ENCODE measurements around the gene HPCAL1. TPM values are rescaled to one million over a fixed set of nuclear protein-coding genes. Genes with fewer than 3 reads are reported as not detected.
A peak's percentile ranks its signal among the peaks of the same experiment; 100 is the strongest.

The HPCAL1 gene
- total and polyA plus RNA-seq, 2 experiments from 2014 or later: 8.3 to 25.4 TPM

DNA sequence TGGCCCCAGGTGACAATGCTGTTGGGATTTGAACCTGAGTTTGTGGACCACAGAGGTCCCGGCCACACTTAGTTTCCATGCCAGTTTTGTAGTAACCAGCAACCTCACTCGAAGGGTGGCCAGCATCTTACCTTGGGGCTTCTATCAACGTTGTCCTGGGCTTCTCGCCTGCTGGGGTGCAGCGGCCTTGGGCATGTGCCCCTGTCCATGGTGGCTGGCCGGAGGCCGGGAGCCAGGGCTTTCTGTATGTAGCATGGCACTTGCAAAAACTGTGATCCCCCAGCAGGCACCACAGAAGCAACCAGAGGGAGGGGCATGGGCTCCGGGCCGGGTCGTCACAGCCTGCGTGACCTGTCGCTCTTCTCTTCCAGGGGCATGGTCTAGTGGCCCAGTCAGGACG is 93.8 kb downstream of the HPCAL1 start:
- H3K9me3 Mint-ChIP-seq: peaks cover 9% of the 10 kb centered on the region; the same call in 2 of the 3 replicates
- no peaks in the 10 kb centered on the region for H3K79me2 ChIP-seq (replicated peaks; ENCODE audit: insufficient read depth)
- H3K4me3 Mint-ChIP-seq: no peak overlapping the region
- peak overlapping the region; percentile 73; the same call in 1 of the 2 replicates for H3K27ac Mint-ChIP-seq
- TF ChIP-seq, protein P1, sequence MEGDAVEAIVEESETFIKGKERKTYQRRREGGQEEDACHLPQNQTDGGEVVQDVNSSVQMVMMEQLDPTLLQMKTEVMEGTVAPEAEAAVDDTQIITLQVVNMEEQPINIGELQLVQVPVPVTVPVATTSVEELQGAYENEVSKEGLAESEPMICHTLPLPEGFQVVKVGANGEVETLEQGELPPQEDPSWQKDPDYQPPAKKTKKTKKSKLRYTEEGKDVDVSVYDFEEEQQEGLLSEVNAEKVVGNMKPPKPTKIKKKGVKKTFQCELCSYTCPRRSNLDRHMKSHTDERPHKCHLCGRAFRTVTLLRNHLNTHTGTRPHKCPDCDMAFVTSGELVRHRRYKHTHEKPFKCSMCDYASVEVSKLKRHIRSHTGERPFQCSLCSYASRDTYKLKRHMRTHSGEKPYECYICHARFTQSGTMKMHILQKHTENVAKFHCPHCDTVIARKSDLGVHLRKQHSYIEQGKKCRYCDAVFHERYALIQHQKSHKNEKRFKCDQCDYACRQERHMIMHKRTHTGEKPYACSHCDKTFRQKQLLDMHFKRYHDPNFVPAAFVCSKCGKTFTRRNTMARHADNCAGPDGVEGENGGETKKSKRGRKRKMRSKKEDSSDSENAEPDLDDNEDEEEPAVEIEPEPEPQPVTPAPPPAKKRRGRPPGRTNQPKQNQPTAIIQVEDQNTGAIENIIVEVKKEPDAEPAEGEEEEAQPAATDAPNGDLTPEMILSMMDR (conservative IDR thresholded peaks at IDR 0.05; ENCODE audit: low read depth in 2 of 2): no peak
- TF ChIP-seq, protein P2, sequence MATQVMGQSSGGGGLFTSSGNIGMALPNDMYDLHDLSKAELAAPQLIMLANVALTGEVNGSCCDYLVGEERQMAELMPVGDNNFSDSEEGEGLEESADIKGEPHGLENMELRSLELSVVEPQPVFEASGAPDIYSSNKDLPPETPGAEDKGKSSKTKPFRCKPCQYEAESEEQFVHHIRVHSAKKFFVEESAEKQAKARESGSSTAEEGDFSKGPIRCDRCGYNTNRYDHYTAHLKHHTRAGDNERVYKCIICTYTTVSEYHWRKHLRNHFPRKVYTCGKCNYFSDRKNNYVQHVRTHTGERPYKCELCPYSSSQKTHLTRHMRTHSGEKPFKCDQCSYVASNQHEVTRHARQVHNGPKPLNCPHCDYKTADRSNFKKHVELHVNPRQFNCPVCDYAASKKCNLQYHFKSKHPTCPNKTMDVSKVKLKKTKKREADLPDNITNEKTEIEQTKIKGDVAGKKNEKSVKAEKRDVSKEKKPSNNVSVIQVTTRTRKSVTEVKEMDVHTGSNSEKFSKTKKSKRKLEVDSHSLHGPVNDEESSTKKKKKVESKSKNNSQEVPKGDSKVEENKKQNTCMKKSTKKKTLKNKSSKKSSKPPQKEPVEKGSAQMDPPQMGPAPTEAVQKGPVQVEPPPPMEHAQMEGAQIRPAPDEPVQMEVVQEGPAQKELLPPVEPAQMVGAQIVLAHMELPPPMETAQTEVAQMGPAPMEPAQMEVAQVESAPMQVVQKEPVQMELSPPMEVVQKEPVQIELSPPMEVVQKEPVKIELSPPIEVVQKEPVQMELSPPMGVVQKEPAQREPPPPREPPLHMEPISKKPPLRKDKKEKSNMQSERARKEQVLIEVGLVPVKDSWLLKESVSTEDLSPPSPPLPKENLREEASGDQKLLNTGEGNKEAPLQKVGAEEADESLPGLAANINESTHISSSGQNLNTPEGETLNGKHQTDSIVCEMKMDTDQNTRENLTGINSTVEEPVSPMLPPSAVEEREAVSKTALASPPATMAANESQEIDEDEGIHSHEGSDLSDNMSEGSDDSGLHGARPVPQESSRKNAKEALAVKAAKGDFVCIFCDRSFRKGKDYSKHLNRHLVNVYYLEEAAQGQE (IDR thresholded peaks at IDR 0.05; ENCODE audit: unreplicated experiment): peak; percentile 48
- H3F3A ChIP-seq (replicated peaks; ENCODE audit: low read depth): no peaks in the 10 kb centered on the region
- H3K27ac ChIP-seq (ENCODE audit: low read depth): no peak overlapping the region
- H4K20me1 ChIP-seq (replicated peaks; ENCODE audit: insufficient read depth): no peaks in the 10 kb centered on the region
- H2AFZ ChIP-seq: no peak overlapping the region
- peaks cover 22% of the 10 kb centered on the region for H3K4me1 Mint-ChIP-seq
- H3K4me3 ChIP-seq: no peak overlapping the region
- no peak overlapping the region for H3K4me2 ChIP-seq
- peaks cover 14% of the 10 kb centered on the region for H3K36me3 Mint-ChIP-seq (ENCODE audit: low read depth)
- DNase-seq (ENCODE audit: low spot score) (no peak), ATAC-seq (no peak)
- peaks cover 12% of the 10 kb centered on the region; the same call in 1 of the 2 replicates for H3K4me1 ChIP-seq (ENCODE audit: insufficient read depth)
- H3K27me3 Mint-ChIP-seq (ENCODE audit: insufficient read depth, low read depth, poor library complexity): peaks cover 15% of the 10 kb centered on the region
- H3K27me3 ChIP-seq (ENCODE audit: insufficient read depth): no peaks in the 10 kb centered on the region
- H3K9me2 ChIP-seq (ENCODE audit: insufficient read depth): no peaks in the 10 kb centered on the region
- H3K36me3 ChIP-seq (ENCODE audit: insufficient read depth): no peaks in the 10 kb centered on the region

DNA sequence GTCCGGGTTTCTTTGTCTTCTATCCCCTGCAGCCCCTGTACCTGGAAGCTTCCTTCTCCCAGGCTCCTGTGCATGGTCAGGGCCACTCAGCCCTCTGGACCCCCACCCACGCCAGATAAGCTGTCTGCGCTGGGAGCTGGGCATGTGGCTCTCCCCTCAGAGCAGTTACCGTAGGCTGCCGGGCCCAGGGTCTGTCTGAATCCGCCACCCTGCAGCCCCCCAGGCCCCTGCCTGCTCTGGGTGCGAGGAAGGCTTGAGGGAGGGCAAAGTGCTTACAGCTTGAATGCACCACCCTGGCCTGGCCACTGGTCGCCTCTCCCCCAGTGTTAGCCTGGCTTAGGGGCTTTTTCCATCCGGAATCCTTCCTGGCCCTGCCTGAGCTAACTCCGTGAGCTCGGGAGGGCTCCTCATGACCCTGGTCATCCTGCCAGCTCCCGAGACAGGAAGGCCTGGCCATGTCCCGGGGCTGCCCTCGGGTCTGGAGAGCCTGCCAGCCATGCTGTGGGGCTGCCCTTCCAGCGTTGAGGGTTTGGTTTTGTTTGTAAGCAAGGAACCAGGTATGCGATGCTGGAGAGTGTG is 94.7 kb downstream of the HPCAL1 start:
- Histone ChIP-seq H3K4me2 (no peak overlapping the region), H3K4me3 (no peak overlapping the region), H2AFZ (no peak overlapping the region), H3K27me3 (ENCODE audit: insufficient read depth) (no peaks in the 10 kb centered on the region), H3F3A (replicated peaks; ENCODE audit: low read depth) (no peaks in the 10 kb centered on the region), H3K36me3 (ENCODE audit: insufficient read depth) (no peaks in the 10 kb centered on the region), H3K9me2 (ENCODE audit: insufficient read depth) (no peaks in the 10 kb centered on the region), H3K4me1 (ENCODE audit: insufficient read depth) (peaks cover 12% of the 10 kb centered on the region; the same call in 1 of the 2 replicates), H3K79me2 (replicated peaks; ENCODE audit: insufficient read depth) (no peaks in the 10 kb centered on the region), H3K27ac (ENCODE audit: low read depth) (no peak overlapping the region), H4K20me1 (replicated peaks; ENCODE audit: insufficient read depth) (no peaks in the 10 kb centered on the region)
- TF ChIP-seq EZH2 (IDR thresholded peaks at IDR 0.05; ENCODE audit: low read depth, unreplicated experiment): no peak
- Mint-ChIP-seq H3K4me3 (no peak overlapping the region), H3K27ac (no peak overlapping the region), H3K9me3 (peaks cover 9% of the 10 kb centered on the region; the same call in 2 of the 3 replicates), H3K27me3 (ENCODE audit: insufficient read depth, low read depth, poor library complexity) (peaks cover 15% of the 10 kb centered on the region), H3K4me1 (peaks cover 20% of the 10 kb centered on the region), H3K36me3 (ENCODE audit: low read depth) (peaks cover 14% of the 10 kb centered on the region)
- DNase-seq (ENCODE audit: low spot score) (no peak), ATAC-seq (no peak)

Data from GM23338 (cell line).